T-helper 1 cell treated with Interleukin-12 subunit alpha and Interleukin-12 subunit beta and Interleukin-4 antibody, amounts not matched to agents 30 μg/mL and 1 μg/mL, for 36 hours (primary cell): Measurements from ENCODE around the gene NHEJ1.

Experiments used
- H3K27ac Mint-ChIP-seq: one replicate; pipeline ENCODE4 v1.8.0; 2021; ENCODE audit warnings: mild to moderate bottlenecking, mixed read lengths
- H3K27me3 Mint-ChIP-seq: one replicate; pipeline ENCODE4 v1.8.0; 2021; ENCODE audit warnings: low read depth, mixed read lengths
- H3K36me3 Mint-ChIP-seq: one replicate; pipeline ENCODE4 v1.8.0; 2021; ENCODE audit warnings: low read depth, mixed read lengths
- H3K4me1 Mint-ChIP-seq: one replicate; pipeline ENCODE4 v1.8.0; 2021; ENCODE audit warnings: low read depth, mixed read lengths
- H3K4me3 Mint-ChIP-seq: one replicate; pipeline ENCODE4 v1.8.0; 2021; ENCODE audit warnings: mild to moderate bottlenecking, moderate library complexity, mixed read lengths
- H3K9me3 Mint-ChIP-seq: one replicate; pipeline ENCODE4 v1.8.0; 2021; ENCODE audit warnings: mixed read lengths

Gene NHEJ1

DNA sequence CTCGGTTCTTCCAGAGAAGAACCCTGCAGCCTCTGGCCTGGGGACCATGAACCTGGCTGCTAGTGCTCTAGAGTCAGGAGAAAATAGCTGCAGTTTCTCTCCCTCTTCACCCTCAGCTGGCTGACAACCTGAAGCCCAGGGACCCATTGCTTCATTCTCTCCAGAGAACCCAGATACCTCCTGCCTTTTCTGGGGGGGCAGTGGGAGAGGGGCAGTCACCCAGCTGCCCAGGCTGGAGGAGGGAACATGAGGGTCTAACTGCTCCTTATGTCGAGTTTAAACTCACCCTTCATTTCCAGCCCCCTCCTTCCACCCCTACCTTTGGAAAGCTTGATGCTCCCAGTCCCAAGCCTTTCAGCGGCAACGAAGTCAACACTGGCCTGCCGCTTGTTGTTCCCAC, 38.4 kb upstream of the NHEJ1 start:
- Mint-ChIP-seq H3K4me1 (peaks cover 4% of the 10 kb centered on the region), H3K9me3 (no peaks in the 10 kb centered on the region), H3K36me3 (no peaks in the 10 kb centered on the region), H3K27me3 (peaks cover 5% of the 10 kb centered on the region), H3K4me3 (no peak overlapping the region), H3K27ac (no peak overlapping the region)

DNA sequence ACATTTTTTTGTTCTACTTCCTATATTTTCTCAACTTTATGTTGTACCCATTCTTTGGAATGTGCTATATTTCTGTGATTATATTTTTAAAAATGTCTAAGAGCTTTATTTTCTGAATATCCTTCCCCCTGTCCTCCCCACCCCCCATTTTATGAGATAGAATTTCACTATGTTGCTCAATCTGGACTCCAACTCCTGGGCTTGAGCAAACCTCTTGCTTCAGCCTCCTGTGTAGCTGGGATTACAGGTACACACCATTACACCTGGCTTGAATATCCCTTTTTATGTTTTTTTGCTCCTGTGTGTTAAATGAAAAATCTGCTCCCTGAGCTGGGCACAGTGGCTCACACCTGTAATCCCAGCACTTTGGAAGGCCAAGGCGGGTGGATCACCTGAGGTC, 36.8 kb upstream of the NHEJ1 start:
- Mint-ChIP-seq H3K27ac (no peak overlapping the region), H3K9me3 (no peaks in the 10 kb centered on the region)

DNA sequence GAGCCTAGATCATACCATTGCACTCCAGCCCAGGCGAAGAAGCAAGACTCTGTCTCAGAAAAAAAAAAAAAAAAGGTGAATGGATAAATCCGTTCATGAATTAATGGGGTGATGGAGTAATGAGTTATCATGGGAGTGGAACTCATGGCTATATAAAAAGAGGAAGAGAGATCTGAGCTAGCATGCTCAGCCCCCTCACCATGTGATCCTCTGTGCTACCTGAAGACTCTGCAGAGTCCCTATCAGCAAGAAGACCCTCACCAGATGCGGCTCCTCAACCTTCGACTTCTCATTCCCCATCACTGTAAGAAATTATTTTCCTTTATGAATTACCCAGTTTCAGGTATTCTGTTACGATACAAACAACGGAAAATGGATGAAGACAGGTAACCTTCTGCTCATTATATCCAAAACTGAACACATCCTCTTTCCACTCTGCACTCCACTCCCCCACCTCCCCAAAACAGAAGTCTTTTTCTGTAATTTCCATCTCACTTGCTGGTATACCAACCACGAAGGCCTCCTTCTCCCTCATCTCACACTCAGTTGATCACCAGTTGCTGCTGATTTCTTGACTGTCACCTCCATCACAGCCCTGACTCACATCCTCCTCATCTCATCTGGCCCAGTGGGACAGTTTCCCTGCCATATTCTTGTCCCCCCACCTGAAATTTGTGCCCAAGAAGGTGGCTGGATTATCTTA, 26.3 kb upstream of the NHEJ1 start:
- H3K4me1 Mint-ChIP-seq, result peaks cover 17% of the 10 kb centered on the region
- no peak overlapping the region for H3K4me3 Mint-ChIP-seq
- peak overlapping the region; percentile 41 for H3K27ac Mint-ChIP-seq
- H3K27me3 Mint-ChIP-seq, result no peaks in the 10 kb centered on the region
- no peaks in the 10 kb centered on the region for H3K9me3 Mint-ChIP-seq
- H3K36me3 Mint-ChIP-seq, result peaks cover 27% of the 10 kb centered on the region

More for the DNA sequence above, 36.8 kb upstream of the NHEJ1 start:
- Mint-ChIP-seq H3K4me1 (peaks cover 4% of the 10 kb centered on the region), H3K36me3 (no peaks in the 10 kb centered on the region), H3K4me3 (no peak overlapping the region), H3K27me3 (peaks cover 5% of the 10 kb centered on the region)

DNA sequence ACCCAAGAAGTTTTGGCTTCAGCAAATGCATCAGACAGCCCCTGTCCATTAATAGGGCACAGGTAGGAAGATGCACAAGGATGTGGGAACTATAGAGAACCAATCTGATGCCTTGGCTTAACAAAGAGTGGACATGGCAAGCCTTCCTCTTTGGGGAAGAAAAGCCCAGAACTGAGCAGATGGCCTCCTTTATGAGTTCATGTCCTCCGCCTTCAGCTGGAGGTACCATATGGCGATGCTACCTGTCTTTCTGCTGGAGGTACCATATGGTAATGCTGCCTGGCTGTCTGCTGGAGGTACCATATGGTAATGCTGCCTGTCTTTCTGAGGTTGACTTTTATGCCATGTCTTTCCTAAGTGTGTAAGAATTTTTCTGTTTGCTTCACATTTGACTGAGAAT, 23.5 kb upstream of the NHEJ1 start:
- Mint-ChIP-seq H3K27ac (peak overlapping the region; percentile 59), H3K4me1 (peaks cover 41% of the 10 kb centered on the region), H3K27me3 (no peaks in the 10 kb centered on the region), H3K9me3 (no peaks in the 10 kb centered on the region), H3K4me3 (no peak overlapping the region), H3K36me3 (peaks cover 42% of the 10 kb centered on the region)

DNA sequence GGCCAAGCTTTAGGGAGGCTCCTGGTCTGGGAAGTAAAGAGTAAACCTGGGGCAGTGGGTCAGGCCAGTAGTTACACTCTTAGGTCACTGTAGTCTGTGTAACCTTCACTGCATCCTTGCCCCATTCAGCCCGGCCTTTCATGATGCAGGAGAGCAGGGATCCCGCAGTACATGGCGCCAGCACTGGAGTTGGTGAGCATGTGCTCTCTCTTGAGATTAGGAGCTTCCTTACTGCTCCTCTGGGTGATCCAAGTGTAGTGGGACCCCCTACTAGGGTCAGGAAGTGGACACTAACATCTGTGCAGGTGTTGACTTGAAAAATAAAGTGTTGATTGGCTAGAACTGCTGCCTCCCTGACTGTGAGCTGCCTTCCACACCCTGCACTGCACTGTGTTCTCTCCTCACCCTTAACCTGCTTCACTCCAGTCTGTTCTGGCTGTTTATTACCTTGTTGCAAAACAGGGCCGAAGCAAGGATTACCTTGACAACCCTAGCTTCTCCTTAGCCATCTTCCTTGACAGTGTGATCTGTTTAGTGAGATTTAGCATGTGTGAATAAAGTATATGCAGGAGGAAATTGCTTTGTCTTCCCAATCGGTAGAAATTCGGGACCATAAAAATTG, 22.6 kb upstream of the NHEJ1 start:
- Mint-ChIP-seq H3K36me3 (peaks cover 42% of the 10 kb centered on the region), H3K27me3 (no peaks in the 10 kb centered on the region), H3K27ac (no peak overlapping the region), H3K4me1 (peaks cover 47% of the 10 kb centered on the region), H3K9me3 (no peaks in the 10 kb centered on the region), H3K4me3 (no peak overlapping the region)

DNA sequence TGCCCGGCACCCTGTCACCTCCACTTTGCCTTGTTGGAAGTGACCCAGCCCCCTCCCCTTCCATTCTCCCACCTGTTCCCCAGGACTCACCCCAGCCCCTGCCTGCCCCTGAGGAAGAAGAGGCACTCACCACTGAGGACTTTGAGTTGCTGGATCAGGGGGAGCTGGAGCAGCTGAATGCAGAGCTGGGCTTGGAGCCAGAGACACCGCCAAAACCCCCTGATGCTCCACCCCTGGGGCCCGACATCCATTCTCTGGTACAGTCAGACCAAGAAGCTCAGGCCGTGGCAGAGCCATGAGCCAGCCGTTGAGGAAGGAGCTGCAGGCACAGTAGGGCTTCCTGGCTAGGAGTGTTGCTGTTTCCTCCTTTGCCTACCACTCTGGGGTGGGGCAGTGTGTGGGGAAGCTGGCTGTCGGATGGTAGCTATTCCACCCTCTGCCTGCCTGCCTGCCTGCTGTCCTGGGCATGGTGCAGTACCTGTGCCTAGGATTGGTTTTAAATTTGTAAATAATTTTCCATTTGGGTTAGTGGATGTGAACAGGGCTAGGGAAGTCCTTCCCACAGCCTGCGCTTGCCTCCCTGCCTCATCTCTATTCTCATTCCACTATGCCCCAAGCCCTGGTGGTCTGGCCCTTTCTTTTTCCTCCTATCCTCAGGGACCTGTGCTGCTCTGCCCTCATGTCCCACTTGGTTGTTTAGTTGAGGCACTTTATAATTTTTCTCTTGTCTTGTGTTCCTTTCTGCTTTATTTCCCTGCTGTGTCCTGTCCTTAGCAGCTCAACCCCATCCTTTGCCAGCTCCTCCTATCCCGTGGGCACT, 21.9 kb upstream of the NHEJ1 start:
- no peak overlapping the region for H3K4me3 Mint-ChIP-seq
- H3K36me3 Mint-ChIP-seq, result peaks cover 42% of the 10 kb centered on the region
- no peaks in the 10 kb centered on the region for H3K27me3 Mint-ChIP-seq
- no peak overlapping the region for H3K27ac Mint-ChIP-seq
- no peaks in the 10 kb centered on the region for H3K9me3 Mint-ChIP-seq
- peaks cover 48% of the 10 kb centered on the region for H3K4me1 Mint-ChIP-seq

DNA sequence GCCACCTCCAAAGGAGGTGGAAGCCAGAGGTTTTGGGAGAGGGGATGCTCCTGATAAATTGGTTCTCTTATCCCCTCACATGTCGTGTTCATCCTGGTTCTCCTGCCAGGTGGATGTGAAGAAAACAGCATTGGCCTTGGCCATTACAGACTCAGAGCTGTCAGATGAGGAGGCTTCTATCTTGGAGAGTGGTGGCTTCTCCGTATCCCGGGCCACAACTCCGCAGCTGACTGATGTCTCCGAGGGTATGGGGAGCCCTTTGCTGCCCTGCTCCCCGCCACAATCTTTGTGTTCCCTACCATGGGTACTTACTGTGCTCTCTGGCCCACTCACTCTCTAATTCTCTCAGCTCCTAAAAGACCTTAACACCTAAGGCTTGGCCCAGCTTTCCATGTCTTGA, 20.9 kb upstream of the NHEJ1 start:
- Mint-ChIP-seq H3K27me3 (no peaks in the 10 kb centered on the region), H3K4me1 (peaks cover 50% of the 10 kb centered on the region), H3K4me3 (peak overlapping the region; percentile 28), H3K36me3 (peaks cover 38% of the 10 kb centered on the region), H3K27ac (peak overlapping the region; percentile 49), H3K9me3 (no peaks in the 10 kb centered on the region)

DNA sequence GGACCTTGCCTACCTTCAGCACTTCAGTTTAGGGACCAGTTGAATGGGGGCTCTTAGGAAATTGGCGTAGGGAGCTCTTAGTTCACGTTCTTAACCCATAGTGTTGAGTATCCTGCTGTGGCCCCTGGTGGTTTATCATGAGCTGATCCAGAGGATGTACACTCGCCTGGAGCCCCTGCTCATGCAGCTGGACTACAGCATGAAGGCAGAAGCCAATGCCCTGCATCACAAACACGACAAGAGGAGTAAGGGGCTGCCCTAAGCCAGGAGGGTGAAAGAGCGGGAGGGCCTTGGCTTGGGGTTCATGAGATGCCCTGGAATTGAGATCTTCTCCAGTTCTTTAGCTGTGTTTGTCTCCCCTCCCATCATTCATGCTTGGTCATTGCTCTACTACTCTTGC, 20.3 kb upstream of the NHEJ1 start:
- peaks cover 38% of the 10 kb centered on the region for H3K36me3 Mint-ChIP-seq
- H3K27me3 Mint-ChIP-seq, result no peaks in the 10 kb centered on the region
- H3K9me3 Mint-ChIP-seq, result no peaks in the 10 kb centered on the region
- H3K4me1 Mint-ChIP-seq, result peaks cover 51% of the 10 kb centered on the region
- peak overlapping the region; percentile 41 for H3K27ac Mint-ChIP-seq
- peak overlapping the region; percentile 59 for H3K4me3 Mint-ChIP-seq

DNA sequence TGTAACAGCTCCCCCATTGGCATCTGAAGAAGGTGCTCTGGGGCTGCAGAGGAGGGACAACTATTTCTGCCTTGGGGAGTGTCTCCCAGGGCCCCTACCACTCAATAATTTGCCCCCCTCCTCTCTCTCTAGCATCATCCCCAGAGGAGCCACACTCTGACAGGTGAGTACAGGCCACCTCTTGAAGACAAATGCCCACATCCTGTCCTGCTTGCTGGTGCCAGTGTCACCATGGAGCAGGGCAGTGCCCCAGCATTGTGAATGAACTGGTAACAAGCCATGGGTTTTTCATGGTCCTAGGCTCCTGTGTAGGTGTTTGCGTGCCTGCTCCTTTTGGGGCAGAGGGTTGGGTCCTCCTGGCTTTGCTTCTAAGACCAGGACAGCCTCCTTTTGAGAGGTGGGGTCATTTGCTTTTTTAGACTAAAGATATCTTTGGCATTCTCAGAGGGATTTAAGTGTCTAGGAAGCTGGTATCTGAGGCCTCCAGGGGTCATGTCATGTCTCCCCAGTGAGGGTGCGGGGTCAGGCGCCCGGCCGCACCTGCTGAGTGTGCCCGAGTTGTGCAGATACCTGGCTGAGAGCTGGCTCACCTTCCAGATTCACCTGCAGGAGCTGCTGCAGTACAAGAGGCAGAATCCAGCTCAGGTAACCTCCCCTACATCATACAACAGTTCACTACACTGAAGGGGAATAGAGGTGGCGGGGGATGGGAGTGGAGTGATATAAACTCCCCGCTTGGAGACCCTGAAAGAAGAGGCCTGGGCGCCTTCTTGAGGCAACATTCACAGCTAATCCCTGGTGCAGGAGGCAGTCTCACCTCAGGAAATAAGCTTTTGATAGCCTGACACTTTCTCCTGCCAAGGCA, 19.2 kb upstream of the NHEJ1 start:
- Mint-ChIP-seq H3K27me3 (no peaks in the 10 kb centered on the region), H3K4me1 (peaks cover 57% of the 10 kb centered on the region), H3K36me3 (peaks cover 31% of the 10 kb centered on the region)

DNA sequence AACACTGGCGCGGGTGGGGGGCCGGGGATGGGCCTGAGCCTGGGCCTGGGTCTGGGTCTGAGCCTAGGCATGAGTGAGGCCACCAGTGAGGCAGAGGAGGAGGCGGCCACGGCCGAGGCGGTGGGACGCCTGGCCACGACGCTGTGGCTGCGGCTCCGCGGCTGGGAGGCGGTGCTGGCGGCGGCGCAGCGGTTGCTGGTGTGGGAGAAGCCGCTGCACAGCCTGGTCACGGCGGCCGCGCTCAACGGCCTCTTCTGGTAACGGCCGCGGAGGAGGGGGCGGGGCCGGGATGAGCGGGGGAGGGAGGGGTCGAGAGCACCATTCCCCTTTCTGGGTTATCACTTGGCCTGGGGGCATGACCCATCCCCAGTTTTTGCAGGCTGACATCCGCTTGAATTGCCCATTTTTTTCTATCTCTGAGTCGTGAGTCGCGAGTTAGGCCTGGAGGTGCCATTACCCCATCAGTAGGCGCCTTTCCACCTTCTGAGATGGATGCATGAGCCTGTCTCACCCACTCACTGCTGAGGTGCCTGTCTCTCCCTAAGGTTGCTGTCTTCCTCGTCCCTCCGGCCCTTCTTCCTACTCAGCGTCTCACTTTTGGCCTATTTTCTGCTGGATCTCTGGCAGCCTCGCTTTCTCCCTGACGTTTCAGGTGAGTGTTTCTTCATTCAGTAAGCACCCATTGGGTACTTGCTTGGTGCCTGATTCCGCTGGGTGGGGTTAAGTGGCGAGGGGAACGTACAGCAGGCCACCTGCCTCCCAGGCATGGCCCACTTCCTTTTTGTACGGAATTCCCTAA, 18.0 kb upstream of the NHEJ1 start:
- no peaks in the 10 kb centered on the region for H3K27me3 Mint-ChIP-seq
- peaks cover 33% of the 10 kb centered on the region for H3K36me3 Mint-ChIP-seq
- H3K4me3 Mint-ChIP-seq, result peak overlapping the region; percentile 89
- peaks cover 60% of the 10 kb centered on the region for H3K4me1 Mint-ChIP-seq
- no peaks in the 10 kb centered on the region for H3K9me3 Mint-ChIP-seq
- peak overlapping the region; percentile 84 for H3K27ac Mint-ChIP-seq

More for the DNA sequence above, 19.2 kb upstream of the NHEJ1 start:
- Mint-ChIP-seq H3K4me3 (peak overlapping the region; percentile 89), H3K9me3 (no peaks in the 10 kb centered on the region), H3K27ac (peak overlapping the region; percentile 84)

DNA sequence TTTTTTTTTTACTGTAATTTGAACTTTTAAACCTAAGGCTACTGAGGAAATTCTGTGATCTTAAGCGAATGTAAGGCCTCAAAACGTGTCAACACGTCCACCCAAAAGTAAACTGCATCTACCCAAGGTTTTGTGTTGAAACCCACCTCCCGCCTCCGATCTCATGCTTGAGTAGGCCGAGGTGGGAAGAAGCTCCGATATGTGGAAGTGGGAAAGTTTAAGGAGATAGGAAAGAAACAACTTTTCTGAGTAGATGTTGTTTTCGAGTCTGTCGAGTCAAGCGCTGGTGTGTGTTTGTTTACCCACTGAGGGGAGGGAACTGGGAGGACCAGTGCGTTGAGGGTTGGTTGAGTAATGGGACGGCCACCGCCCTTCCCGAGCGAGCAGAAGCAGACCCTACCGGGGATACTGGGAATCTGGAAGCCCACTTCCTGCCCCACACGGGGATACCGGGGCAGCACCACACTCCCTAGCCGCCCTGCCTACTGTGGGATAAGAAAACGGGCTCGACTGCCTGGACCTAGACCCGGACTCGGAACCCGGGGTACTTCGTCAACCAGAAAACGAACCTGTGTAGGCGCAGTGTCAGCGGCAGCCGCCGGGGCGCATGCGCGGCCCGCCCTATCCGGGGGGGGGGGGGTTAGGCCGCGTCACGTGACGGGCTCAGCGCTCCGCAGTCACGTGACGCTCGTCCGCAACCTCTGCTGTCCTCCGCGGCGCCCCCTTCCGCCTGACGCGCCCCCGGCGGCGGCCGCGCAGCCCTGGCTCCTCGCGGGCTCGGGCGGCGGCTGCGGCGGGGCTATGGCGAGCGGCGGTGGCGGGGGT, 17.1 kb upstream of the NHEJ1 start, which contains the start of gene RETREG2:
Gene RETREG2, plus strand, starts transcription at position 724 of the 825 bp plus-strand sequence. Its CDS starts 78 bp downstream, at position 802.
- H3K9me3 Mint-ChIP-seq, result no peaks in the 10 kb centered on the region
- H3K4me1 Mint-ChIP-seq, result peaks cover 53% of the 10 kb centered on the region
- H3K4me3 Mint-ChIP-seq, result peak within 1 kb of the TSS; percentile 89
- no peaks in the 10 kb centered on the region for H3K27me3 Mint-ChIP-seq
- peak within 1 kb of the TSS; percentile 94 for H3K27ac Mint-ChIP-seq
- peaks cover 32% of the 10 kb centered on the region for H3K36me3 Mint-ChIP-seq

DNA sequence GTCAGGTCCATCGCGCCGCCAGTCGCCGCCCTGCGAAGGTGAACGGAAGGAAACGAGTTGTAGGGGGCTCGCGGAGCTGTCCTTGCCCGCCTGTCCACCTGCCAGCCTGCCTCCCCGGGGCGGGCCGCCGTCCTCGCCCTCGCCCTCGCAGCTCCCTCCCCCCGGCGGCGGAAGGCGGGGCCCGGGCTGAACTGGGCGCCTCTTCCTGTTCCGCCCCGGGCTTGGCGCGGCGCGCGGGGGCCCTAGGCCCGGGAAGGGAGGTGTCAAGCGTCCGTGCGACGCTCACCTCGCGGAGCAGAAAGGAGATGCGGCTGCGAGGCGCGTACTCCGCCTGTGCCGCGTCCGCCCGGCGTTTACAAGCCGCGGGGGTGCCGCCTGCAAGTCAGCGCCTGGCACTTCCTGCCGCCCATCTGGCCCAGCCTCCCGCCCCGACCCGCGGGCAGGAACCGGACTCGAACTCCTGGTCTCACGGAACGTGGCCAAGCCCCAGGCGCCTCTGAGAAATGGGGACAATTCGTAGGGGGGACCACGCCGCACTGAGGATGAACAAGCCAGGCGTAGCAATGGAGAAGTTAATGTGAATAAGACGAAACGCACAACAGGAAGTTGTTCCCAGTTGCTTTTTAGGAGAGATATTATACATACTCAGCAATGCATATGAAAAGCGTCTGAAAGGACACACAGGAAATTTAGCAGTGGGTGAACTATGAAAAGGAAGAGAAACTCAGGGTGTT, 16.4 kb upstream of the NHEJ1 start, which contains the start of gene CNPPD1:
Gene CNPPD1, minus strand, starts transcription at position 108 of the 734 bp plus-strand sequence. Its CDS starts 97 bp downstream, at position 11.
- Mint-ChIP-seq H3K27ac (peak within 1 kb of the TSS; percentile 94), H3K27me3 (no peaks in the 10 kb centered on the region), H3K9me3 (no peaks in the 10 kb centered on the region), H3K4me1 (peaks cover 53% of the 10 kb centered on the region), H3K36me3 (peaks cover 35% of the 10 kb centered on the region), H3K4me3 (peak within 1 kb of the TSS; percentile 82)
